ENCODE data around the gene SEBOX.
A peak's percentile ranks its signal among the peaks of the same experiment; 100 is the strongest.

SEBOX gene

GRCh38 chr17:28394337-28395116, 29.5 kb upstream of the SEBOX start:
- DNase-seq (ENCODE audit: low read depth): no peak

DNA sequence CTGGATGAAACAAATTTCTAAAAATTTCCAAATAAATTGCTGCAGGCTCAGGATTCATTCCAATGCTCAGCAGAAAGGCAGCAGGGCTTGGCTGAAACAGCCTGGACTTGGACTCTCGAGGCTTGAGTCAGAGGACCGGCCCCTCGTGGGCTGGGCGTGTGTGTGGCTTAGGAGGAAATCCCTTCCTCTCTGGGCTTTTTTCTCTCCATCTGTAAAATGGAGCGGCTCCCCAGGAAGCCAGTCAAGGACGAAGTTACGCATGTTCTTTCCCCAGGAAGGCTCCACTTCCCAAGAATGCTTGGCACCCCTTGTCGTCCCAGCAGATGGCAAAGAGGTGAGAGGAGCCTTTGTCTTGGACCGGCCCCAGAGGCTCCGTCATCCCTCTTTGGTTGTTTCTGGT, 27.5 kb upstream of the SEBOX start:
- no peak for DNase-seq (ENCODE audit: low read depth)

DNA sequence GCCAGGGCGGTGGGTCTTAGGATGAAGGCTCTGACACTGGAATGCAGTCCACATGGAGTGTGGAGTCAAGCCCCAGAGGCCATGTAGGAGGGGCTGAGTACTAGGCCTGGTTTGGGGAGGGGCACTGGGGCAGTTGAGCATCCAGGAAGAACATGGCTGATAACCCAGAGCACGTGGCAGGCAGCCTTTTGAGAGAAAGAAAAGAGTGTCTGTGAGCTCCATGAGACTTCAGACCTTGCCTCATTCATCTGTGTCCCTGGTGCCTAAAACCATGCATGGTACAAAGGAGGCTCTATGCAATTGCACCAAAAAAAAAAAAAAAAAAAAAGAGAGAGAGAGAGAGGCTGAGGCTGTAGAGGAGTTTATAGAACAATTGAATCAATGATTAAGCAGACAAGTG, 26.4 kb upstream of the SEBOX start:
- no peak for DNase-seq (ENCODE audit: low read depth)

DNA sequence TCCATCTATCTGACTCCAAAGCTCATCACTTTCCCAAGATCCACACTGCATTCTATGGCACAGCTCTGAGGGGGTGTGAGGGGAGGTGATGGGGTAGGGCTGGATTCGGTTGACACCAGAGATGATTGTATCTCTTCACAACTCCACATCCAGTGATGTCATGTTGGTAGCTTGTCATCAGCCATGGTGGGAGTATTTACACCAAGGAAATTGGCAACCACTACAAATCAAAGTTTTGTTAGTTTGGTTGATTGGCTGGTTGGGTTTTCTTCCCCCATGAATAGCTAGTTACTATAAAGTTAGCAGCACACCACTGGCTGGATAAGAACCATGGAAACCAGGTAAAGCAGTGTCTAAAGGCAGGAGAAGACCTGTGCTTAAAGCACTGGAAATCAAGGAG, 26.0 kb upstream of the SEBOX start:
- no peak for DNase-seq (ENCODE audit: low read depth)

GRCh38 chr17:28390563-28390962, 25.6 kb upstream of the SEBOX start:
- DNase-seq (ENCODE audit: low read depth): no peak

DNA sequence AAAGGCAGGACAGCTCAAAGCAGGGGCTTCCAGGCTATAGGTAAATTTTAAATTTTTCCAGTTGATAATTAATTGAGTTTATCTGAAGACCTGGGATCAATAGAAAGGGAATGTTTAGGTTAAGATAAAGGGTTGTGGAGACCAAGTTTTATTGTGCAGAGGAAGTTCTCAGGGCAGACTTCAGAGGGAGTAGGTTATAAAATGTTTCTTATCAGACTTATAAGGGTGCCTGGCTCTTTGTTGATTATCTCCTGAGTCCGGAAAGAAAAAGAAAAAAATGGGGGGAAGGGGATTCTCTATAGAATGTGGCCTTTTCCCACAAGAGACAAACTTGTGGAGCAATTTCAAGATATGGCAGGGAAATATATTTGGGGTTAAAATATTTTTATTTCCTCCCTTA, 25.1 kb upstream of the SEBOX start:
- DNase-seq (ENCODE audit: low read depth): no peak

DNA sequence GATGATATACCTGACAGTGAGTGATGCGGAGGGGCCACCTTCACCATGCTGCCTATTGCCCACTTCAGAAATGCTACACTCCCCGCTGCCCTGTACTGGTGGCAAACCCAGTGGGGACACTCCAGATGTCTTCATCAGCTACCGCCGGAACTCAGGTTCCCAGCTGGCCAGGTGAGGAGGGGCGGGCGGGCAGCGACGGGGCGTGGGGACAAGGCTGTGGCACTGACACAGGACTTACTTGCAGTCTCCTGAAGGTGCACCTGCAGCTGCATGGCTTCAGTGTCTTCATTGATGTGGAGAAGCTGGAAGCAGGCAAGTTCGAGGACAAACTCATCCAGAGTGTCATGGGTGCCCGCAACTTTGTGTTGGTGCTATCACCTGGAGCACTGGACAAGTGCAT, 23.1 kb upstream of the SEBOX start:
- no peak for DNase-seq (ENCODE audit: low read depth)

DNA sequence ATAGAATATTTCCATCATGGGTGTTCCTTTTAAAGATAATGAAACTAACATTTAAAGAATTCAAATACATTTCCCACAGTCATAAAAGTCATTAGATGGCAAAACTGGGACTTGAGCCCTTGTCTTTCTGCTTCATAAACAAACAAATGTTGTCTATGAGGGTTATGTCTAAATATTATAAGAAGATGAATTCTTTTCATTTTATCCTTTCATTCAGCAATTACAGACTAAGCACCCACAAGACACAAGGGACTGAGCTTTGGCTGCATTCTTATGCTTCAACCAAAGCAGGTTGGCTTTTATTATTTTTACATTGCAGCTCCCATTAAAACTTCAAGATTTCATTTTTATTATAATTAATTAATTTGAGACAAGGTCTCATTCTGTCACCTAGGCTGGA, 21.4 kb upstream of the SEBOX start:
- DNase-seq (ENCODE audit: low read depth): no peak

GRCh38 chr17:28385406-28385805, 20.4 kb upstream of the SEBOX start:
- no peak for DNase-seq (ENCODE audit: low read depth)

DNA sequence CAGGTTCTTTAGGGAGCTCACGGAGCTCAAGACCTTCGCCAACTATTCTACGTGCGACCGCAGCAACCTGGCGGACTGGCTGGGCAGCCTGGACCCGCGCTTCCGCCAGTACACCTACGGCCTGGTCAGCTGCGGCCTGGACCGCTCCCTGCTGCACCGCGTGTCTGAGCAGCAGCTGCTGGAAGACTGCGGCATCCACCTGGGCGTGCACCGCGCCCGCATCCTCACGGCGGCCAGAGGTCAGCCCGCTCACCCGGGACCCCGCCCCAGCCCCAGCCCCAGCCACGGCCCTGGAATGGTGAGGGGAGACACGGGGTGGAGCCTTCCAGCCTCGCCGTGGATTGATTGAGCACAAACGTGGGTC, 20.0 kb upstream of the SEBOX start:
- DNase-seq (ENCODE audit: low read depth): no peak

- DNase-seq (ENCODE audit: low read depth): peak; percentile 69
Measured at GRCh38 chr17:28384281-28385036, 19.5 kb upstream of the SEBOX start.

DNA sequence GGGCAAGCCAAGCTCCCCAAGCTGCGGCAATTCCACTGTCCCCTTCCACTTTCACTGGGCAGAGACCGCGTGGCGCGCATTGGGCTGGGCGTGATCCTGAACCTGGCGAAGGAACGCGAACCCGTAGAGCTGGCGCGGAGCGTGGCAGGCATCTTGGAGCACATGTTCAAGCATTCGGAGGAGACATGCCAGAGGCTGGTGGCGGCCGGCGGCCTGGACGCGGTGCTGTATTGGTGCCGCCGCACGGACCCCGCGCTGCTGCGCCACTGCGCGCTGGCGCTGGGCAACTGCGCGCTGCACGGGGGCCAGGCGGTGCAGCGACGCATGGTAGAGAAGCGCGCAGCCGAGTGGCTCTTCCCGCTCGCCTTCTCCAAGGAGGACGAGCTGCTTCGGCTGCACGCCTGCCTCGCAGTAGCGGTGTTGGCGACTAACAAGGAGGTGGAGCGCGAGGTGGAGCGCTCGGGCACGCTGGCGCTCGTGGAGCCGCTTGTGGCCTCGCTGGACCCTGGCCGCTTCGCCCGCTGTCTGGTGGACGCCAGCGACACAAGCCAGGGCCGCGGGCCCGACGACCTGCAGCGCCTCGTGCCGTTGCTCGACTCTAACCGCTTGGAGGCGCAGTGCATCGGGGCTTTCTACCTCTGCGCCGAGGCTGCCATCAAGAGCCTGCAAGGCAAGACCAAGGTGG, 16.3 kb upstream of the SEBOX start:
- DNase-seq (ENCODE audit: low read depth): no peak

DNA sequence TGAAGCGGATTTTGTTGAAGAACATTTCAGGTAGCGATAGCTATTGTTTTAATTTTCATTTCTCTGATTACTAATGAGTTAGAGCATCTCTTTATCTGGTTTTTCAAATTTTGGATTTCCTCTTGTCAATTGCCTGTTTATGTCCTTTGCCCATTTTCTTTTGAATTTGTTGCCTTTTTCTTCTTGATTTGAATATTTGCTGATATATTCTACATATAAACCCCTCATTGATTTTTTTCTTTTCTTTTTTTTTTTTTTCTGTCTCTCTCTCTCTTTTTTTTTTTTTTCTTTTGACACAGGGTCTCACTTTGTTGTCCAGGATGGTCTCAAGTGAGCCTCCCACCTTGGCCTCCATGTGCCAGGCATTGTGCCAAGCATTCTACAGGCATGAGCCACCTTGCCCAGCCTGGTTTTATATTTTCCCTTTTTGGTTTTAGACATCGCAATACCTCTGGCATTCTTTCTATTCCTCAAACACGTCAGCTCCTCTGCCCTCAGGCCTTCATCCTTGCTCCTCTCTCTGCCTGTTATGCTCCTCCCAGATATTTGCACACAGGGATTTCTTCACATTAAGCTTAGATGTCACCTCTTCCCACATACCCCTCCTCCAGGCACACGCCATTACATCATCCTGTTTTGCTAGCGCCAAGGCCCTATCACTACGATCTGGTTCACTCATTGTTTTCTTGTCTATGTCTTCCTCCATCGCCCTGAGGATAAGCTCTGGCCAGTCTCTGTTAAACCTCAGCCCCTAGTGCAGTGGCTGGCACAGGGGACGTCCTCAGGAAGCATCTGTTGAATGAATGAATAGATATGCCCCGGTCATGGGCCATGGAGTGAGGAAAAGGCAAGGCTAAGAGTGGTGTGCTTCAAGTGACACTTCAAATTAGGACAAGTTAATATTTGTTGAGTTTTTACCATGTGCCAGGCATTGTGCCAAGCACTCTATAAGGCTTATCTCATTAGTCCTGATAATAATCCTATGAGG, 15.1 kb upstream of the SEBOX start:
- DNase-seq (ENCODE audit: low read depth): no peak

DNA sequence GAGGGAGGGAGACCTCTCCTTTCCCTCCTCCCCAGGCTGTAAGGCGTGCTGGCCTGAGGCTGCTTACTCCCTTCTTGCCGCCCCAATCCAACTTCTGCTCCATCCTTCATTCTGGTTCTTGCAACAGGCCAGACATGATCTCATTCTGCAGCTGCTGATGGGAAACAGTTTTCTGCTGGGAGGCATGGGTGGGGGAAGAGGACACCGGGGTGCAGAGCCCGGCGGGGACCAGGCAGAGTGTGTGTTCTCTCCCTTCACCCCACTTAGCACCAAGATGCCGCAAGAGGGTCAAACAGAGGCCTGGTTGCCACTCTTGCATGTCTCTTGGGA, 7.9 kb upstream of the SEBOX start:
- DNase-seq (ENCODE audit: low read depth): no peak

- peak; percentile 37 for DNase-seq (ENCODE audit: low read depth)
Measured at GRCh38 chr17:28372203-28372944, 7.4 kb upstream of the SEBOX start.

DNA sequence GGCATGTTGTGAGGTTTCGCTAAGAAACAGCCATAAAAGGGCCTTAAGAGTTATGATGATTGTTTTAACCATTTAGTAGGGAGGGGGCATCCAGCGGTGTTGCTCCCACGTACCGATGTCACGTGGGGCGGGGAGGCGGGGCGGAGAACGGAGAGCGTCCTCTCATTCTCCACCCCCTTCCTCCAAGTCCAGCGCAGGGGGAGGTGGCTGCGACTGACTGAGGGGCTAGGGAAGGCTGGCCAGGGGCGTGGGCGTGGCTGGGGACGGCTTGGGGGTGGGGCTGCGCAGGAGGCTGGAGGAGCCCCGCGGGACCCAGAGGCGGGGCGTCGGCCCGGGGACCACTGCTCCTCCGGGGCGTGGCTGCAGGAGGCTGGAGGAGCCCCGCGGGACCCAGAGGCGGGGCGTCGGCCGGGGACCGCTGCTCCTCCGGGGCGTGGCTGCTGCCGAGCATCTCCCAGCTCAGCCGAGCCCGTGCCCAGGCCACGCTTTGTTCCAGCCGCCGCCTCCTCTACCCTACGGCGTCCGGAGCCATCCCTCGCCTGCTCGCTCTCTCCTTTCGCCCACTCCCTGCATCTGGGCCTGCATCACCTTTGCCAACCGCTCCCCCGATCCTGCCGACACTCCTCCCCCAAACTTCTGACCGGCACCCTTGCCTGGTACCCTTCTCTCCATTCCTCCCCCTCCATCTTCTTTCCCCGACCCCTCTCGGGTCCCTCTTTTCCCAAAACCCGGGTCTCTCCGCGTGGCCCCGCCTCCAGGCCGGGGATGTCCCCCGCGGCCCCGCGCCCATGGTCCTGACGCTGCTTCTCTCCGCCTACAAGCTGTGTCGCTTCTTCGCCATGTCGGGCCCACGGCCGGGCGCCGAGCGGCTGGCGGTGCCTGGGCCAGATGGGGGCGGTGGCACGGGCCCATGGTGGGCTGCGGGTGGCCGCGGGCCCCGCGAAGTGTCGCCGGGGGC, 6.5 kb upstream of the SEBOX start, which contains the start of gene SARM1:
TSS of gene SARM1 (plus strand) at position 450 of the 958 bp plus-strand sequence. CDS start at position 789, 339 bp downstream.
- peak; percentile 86 for DNase-seq (ENCODE audit: low read depth)

DNA sequence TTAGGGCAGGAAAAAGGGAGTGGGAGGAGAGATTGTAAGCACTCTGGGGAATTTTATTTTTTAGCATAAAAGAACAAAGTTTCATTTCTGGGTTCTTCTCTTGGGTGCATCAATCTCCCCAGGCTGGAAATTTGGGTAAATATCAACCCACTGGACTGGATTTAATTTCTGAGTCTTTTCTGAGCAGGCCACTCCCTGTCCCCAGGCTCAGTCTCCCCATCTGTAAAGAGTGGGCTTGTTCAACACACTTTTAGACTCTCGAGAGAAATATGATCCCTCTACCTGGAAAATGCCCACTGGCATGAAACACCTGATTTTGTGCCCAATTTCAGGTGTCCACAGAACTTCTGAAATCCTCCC, 5.7 kb upstream of the SEBOX start:
- no peak for DNase-seq (ENCODE audit: low read depth)

DNA sequence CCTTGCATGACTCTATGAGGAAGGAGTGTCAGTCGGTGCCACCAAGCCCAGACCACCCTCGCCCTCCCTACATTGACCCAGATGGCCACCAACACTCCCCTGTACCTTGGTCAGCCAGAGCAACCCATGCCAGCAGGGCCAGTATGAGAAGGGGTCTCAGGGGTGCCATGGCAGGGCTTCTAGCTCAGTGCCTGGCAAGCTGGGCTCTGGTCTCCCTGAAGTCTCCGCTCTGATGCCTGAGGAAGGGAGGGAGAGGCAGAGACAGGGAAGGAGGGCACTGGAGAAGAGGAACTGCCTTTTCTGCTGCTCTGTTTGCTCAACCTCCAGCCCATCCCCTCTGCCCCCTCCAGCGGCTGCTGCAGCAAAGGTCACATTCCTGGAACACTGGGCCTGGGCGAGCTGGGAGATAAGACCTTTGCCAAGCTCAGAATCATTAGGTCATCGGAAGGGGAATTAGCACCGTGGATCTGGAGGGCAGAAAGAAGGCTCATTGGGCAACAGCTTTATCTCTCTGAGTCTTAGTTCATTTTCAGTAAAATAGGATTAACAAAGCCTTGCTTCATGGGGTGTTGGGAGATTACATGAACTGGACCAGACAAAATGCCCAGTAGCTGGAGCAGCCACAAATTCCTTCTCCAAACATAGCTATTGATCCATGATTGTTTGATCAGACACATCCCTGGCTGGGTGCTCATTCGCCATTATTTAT, 5.2 kb upstream of the SEBOX start, which contains the start of gene VTN:
TSS of gene VTN (minus strand) at position 273 of the 709 bp plus-strand sequence. CDS start at position 169, 104 bp downstream.
- DNase-seq (ENCODE audit: low read depth): no peak

DNA sequence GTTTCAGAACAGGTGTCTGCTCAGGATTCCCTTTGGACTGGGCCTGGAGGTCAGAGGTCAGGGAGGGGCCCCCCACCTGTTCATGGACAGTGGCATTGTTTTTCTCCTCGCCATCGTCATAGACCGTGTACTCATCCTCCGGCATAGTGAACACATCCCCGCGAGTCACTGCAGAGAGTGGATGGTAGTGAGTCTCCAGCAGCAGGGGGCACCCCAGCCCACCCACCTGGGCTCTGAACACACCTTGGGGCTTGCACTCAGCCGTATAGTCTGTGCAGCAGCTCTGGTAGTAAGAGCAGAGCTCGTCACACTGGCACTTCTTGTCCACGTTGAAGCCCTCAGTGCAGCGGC, 4.7 kb upstream of the SEBOX start:
- no peak for DNase-seq (ENCODE audit: low read depth)
